PC-9 (cell line): ENCODE results near the gene ARFRP1. TPM values are rescaled to one million over a fixed set of nuclear protein-coding genes. Genes with fewer than 3 reads are reported as not detected.
A peak's percentile ranks its signal among the peaks of the same experiment; 100 is the strongest.

Experiments used
- BruUV-seq: library from RNA; stranded (reverse); fragments of 400-500 nt; replicated peaks from 2 replicates; lab custom pipeline; 2021; lab: Mats Ljungman, UMichigan
- CTCF ChIA-PET: fragments of 300-600 bp; sonication (Branson Sonifier 250); formaldehyde crosslinking; loops from one replicate; lab custom pipeline; 2022; ENCODE audit warnings: antibody characterized with exemption; lab: Charles Lee
- POLR2A ChIA-PET: fragments of 300-600 bp; sonication (Branson Sonifier 250); formaldehyde crosslinking; loops from one replicate; lab custom pipeline; 2022; ENCODE audit warnings: antibody characterized with exemption; ENCODE audit not compliant: unreplicated experiment; lab: Charles Lee
- DNase-seq, 2 experiments: peaks; one replicate each; pipeline versions ENCODE4 v3.0.0 to v3.0.0-alpha.2; 2015 to 2022; ENCODE audit warnings: mixed read lengths in 1 of 2
- H2AFZ ChIP-seq: fragments of 200-600 bp; sonication (generic); 2 replicates; pipeline ENCODE4 v1.8.1; 2017; ENCODE audit warnings: antibody characterized with exemption
- H3F3A ChIP-seq: fragments of 200-600 bp; sonication (generic); 2 replicates; pipeline ENCODE4 v1.8.1; 2017; ENCODE audit warnings: antibody characterized with exemption, mild to moderate bottlenecking, low read depth; ENCODE audit not compliant: insufficient read depth
- H3K27ac ChIP-seq: fragments of 200-600 bp; sonication (generic); 2 replicates; pipeline ENCODE4 v1.6.1; 2016; ENCODE audit warnings: mixed run types
- H3K27me3 ChIP-seq: fragments of 200-600 bp; sonication (generic); 2 replicates; pipeline ENCODE4 v1.6.1; 2016; ENCODE audit warnings: low read depth, mixed run types; ENCODE audit not compliant: insufficient read depth
- H3K36me3 ChIP-seq: fragments of 200-600 bp; sonication (generic); 2 replicates; pipeline ENCODE4 v1.6.1; 2016; ENCODE audit warnings: low read depth, mixed run types
- H3K4me1 ChIP-seq: fragments of 200-600 bp; sonication (generic); replicated peaks from 2 replicates; pipeline ENCODE4 v1.6.1; 2016; ENCODE audit warnings: mixed run types; ENCODE audit not compliant: insufficient read depth
- H3K4me2 ChIP-seq: fragments of 200-600 bp; sonication (generic); 2 replicates; pipeline ENCODE4 v1.6.1; 2017; ENCODE audit warnings: mixed run types
- H3K4me3 ChIP-seq: fragments of 200-600 bp; sonication (generic); 2 replicates; pipeline ENCODE4 v1.6.1; 2016; ENCODE audit warnings: mixed run types
- H3K79me2 ChIP-seq: fragments of 200-600 bp; sonication (generic); 2 replicates; pipeline ENCODE4 v1.6.1; 2017; ENCODE audit warnings: low read depth, mixed run types
- H3K9me2 ChIP-seq: fragments of 200-600 bp; sonication (generic); 2 replicates; pipeline ENCODE4 v1.8.1; 2017; ENCODE audit warnings: mild to moderate bottlenecking; ENCODE audit not compliant: insufficient read depth
- H3K9me3 ChIP-seq: fragments of 200-600 bp; sonication (generic); 2 replicates; pipeline ENCODE4 v1.8.1; 2016; ENCODE audit warnings: low read depth; ENCODE audit not compliant: insufficient read depth
- H4K20me1 ChIP-seq: fragments of 200-600 bp; sonication (generic); 2 replicates; pipeline ENCODE4 v1.8.1; 2017; ENCODE audit not compliant: insufficient read depth
- EZH2 ChIP-seq: fragments of 200-600 bp; sonication (generic); IDR thresholded peaks from 2 replicates; pipeline ENCODE4 v1.8.0; 2017; ENCODE audit warnings: antibody characterized with exemption, low read depth
- intact Hi-C: fragments of 100-400 bp; cut with micrococcal nuclease; formaldehyde crosslinking; loops from one replicate; pipeline ENCODE4 v1.10.0; 2022; ENCODE audit not compliant: unreplicated experiment
- total RNA-seq: library from RNA; stranded (reverse); gene quantifications from 2 replicates; pipeline ENCODE4 v1.2.3, GENCODE V29; 2021
- TF ChIP-seq, protein P1 (sequence below): fragments of 200-600 bp; sonication (generic); conservative IDR thresholded peaks from 2 replicates; pipeline ENCODE4 v1.6.1; 2017; ENCODE audit warnings: mixed run types, antibody characterized with exemption, mild to moderate bottlenecking, moderate library complexity

ARFRP1 gene
- total RNA-seq, 1 experiment from 2014 or later, result 59.1 TPM

DNA sequence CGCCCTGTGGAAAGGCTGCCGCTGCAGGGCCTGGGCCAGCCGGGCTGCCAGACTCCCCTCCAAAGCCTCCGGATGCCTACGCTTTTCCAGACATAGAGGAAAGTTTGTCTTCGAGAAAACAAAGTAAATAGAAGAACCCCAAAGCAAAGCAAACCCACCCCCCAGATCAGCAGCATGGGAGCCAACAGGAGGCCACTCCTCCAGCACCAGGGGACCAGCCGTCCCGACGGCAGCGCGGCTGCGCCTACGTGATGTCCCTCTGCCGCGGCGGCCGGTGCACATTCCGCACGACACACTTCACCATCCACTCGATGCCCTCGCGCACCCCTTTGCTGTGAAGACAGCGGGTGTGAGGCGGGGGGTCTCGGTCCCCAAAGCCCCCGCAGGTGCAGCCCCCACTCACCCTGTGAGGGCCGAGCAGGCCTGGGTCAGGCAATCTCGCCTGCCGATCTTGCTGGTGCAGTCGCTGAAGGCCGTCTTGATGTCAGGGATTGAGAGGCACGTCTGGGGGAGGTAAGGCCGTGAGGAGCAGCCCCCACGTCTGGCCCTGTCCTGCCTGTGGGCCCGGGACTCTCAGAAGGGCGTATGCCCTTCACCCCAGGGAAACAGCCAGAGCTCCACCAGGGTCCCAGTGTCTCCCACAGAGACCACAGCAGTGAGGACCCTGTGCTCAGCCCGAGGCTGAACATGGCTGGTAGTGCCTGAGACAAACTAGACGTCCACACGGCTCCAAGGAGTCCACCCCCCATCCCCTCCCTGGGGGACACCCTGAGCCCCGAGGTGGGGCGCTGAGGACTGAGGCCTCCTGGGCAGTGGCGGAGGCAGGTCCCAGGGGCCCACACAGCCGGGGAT is 7.4 kb downstream of the ARFRP1 start:
- peak overlapping the region; percentile 65 for H3K27ac ChIP-seq

DNA sequence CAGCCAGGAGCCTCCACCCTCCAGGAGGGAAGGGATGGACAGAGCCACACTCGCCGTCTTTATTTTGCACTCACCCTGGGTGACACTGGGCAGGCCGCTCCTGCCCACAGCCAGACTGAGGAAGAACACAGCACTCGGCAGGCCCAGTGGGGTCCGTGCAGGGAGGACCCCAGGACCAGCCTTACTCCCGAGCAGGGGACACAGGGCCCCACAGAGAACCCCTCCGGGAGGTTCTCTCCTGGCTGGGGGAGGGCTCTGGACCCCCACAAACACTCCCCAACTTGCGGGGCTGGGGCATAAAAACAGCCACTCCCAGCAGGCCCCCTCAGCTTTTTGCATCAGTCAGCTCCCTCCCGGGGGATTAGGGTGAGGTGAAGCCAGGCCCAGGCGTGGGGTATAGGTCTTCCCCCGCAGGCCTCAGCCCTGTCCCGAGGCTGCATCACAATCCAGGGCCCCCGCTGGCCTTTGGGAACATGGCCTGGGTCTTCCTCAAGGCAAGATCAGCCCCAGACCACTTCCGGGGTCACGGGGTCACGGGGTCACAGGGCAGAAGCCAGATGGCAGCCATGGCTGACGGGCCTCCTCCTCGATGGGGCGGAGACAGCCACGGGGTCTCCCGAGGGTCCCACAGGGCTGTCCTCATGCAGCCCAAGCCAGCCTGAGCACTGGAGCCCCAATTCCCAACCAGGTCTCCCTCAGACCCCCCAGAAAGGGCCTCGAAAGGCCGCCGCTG is 8.1 kb downstream of the ARFRP1 start:
- H3K27ac ChIP-seq, result peak overlapping the region; percentile 65
- H3K4me1 ChIP-seq, result peaks cover 20% of the 10 kb centered on the region
- CTCF ChIA-PET, result no interaction called here
- H3K9me3 ChIP-seq, result no peaks in the 10 kb centered on the region
- DNase-seq, result no peak
- 0 out of 2 replicates have a peak, but pooled peaks cover 5% of the 10 kb centered on the region for H3K79me2 ChIP-seq
- H3K27me3 ChIP-seq, result no peaks in the 10 kb centered on the region
- TF ChIP-seq, protein P1, sequence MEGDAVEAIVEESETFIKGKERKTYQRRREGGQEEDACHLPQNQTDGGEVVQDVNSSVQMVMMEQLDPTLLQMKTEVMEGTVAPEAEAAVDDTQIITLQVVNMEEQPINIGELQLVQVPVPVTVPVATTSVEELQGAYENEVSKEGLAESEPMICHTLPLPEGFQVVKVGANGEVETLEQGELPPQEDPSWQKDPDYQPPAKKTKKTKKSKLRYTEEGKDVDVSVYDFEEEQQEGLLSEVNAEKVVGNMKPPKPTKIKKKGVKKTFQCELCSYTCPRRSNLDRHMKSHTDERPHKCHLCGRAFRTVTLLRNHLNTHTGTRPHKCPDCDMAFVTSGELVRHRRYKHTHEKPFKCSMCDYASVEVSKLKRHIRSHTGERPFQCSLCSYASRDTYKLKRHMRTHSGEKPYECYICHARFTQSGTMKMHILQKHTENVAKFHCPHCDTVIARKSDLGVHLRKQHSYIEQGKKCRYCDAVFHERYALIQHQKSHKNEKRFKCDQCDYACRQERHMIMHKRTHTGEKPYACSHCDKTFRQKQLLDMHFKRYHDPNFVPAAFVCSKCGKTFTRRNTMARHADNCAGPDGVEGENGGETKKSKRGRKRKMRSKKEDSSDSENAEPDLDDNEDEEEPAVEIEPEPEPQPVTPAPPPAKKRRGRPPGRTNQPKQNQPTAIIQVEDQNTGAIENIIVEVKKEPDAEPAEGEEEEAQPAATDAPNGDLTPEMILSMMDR, result no peak
- TF ChIP-seq EZH2, result no peak
- 0 out of 2 replicates have a peak, but pooled peaks cover 5% of the 10 kb centered on the region for H3K36me3 ChIP-seq
- POLR2A ChIA-PET, result interaction anchor here (0.5 kb wide), 1 partner anchor 29 kb away, joined by 4 read pairs; no protein-coding TSS in a partner anchor
- peak overlapping the region; percentile 71 for H3K4me2 ChIP-seq
- no peaks in the 10 kb centered on the region for H3K9me2 ChIP-seq
- H3F3A ChIP-seq, result peaks cover 57% of the 10 kb centered on the region; the same call in 1 of the 2 replicates
- no peak overlapping the region for H2AFZ ChIP-seq
- peak overlapping the region; percentile 27; the same call in 1 of the 2 replicates for H3K4me3 ChIP-seq
- H4K20me1 ChIP-seq, result 0 out of 2 replicates have a peak, but pooled peaks cover 3% of the 10 kb centered on the region
- intact Hi-C loops, result loop anchor here (1.0 kb wide), 1 partner anchor 17 kb away; no protein-coding TSS in a partner anchor
- TSS peak; percentile 86 for BruUV-seq

More for the DNA sequence above, 7.4 kb downstream of the ARFRP1 start:
- Histone ChIP-seq H3K4me2 (peak overlapping the region; percentile 71; the same call in 1 of the 2 replicates), H3K4me3 (no peak overlapping the region), H2AFZ (no peak overlapping the region), H3K9me2 (no peaks in the 10 kb centered on the region), H3K4me1 (peaks cover 20% of the 10 kb centered on the region), H3K36me3 (peaks cover 11% of the 10 kb centered on the region), H3F3A (peaks cover 57% of the 10 kb centered on the region; the same call in 1 of the 2 replicates), H3K9me3 (no peaks in the 10 kb centered on the region), H3K27me3 (no peaks in the 10 kb centered on the region), H3K79me2 (peaks cover 13% of the 10 kb centered on the region; the same call in 1 of the 2 replicates), H4K20me1 (0 out of 2 replicates have a peak, but pooled peaks cover 3% of the 10 kb centered on the region)
- DNase-seq, result no peak
- ChIA-PET CTCF (interaction anchor here (0.6 kb wide), 1 partner anchor 94 kb away, joined by 9 read pairs; no protein-coding TSS in a partner anchor), POLR2A (no interaction called here)
- TF ChIP-seq EZH2, result no peak
- TF ChIP-seq, protein P1, result no peak
- intact Hi-C loops, result no loop called here
- BruUV-seq, result no TSS peak
